Measurements from ENCODE around the gene SPG7.

DNA sequence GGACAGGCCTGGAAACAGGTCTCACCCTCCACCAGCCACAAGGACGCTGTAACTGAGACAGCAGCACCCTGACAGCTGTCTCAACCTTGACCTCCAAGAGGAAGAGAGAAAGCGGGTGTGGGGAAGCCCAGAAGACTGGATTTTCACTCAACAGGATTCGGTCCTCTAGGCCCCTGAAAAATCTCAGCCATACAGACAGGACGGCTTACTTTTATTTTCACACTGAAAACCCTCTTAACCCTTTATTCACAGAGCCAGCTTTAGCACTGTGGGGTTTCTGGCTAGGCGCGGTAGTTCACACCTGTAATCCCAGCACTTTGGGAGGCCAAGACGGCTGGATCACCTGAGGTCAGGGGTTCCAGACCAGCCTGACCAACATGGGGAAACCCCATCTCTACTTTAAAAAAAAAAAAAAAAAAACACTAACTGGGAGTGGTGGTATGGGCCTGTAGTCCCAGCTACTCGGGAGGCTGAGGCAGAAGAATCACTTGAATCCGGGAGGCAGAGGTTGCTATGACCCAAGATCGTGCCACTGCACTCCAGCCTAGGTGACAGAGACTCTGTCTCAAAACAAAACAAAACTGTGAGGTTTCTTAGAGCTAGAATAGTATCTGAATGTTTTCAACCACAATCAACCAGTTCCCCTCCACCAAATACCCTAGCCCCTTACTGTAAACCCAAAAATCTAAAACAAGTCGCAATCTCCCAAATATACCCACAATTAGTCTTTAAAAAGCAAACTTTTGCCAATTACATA is 23.1 kb upstream of the SPG7 start:
- TF ChIP-seq, protein P1, sequence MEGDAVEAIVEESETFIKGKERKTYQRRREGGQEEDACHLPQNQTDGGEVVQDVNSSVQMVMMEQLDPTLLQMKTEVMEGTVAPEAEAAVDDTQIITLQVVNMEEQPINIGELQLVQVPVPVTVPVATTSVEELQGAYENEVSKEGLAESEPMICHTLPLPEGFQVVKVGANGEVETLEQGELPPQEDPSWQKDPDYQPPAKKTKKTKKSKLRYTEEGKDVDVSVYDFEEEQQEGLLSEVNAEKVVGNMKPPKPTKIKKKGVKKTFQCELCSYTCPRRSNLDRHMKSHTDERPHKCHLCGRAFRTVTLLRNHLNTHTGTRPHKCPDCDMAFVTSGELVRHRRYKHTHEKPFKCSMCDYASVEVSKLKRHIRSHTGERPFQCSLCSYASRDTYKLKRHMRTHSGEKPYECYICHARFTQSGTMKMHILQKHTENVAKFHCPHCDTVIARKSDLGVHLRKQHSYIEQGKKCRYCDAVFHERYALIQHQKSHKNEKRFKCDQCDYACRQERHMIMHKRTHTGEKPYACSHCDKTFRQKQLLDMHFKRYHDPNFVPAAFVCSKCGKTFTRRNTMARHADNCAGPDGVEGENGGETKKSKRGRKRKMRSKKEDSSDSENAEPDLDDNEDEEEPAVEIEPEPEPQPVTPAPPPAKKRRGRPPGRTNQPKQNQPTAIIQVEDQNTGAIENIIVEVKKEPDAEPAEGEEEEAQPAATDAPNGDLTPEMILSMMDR (IDR thresholded peaks at IDR 0.05): no peak
- TF ChIP-seq POLR2A (IDR thresholded peaks at IDR 0.05): no peak

Data from heart left ventricle (tissue), 13 donors.